Endothelial cell of umbilical vein (primary cell): ENCODE data around the gene NKX3-2.

Experiments
- EZH2 ChIP-seq: IDR thresholded peaks from 2 replicates; pipeline ENCODE4 v1.6.1; 2012; ENCODE audit warnings: borderline replicate concordance, low read depth, mild to moderate bottlenecking, moderate library complexity, low read length, inconsistent platforms; ENCODE audit not compliant: severe bottlenecking
- MAX ChIP-seq: IDR thresholded peaks from 2 replicates; pipeline ENCODE4 v1.6.1; 2011; ENCODE audit not compliant: insufficient read depth, insufficient read length
- POLR2A ChIP-seq: IDR thresholded peaks from 2 replicates; pipeline ENCODE4 v1.6.1; 2012; ENCODE audit warnings: low read depth, mild to moderate bottlenecking, control low read depth, low read length
- POLR2AphosphoS5 ChIP-seq: IDR thresholded peaks from 2 replicates; pipeline ENCODE4 v1.6.1; 2012; ENCODE audit warnings: low read depth, mild to moderate bottlenecking, control low read depth, low read length, moderate library complexity; ENCODE audit not compliant: insufficient read depth
- TF ChIP-seq, protein P1 (sequence below), 2 donors: IDR thresholded peaks; 1 replicate in 1 of 2; 2 replicates in 1 of 2; pipeline ENCODE4 v1.5.1; 2011; ENCODE audit warnings: low read length in 2 of 2, mild to moderate bottlenecking in 2 of 2, moderate library complexity in 2 of 2, control low read depth in 1 of 2, inconsistent platforms in 1 of 2, low read depth in 1 of 2; ENCODE audit not compliant: insufficient read depth in 1 of 2; ENCODE audit errors: extremely low read depth in 1 of 2

DNA sequence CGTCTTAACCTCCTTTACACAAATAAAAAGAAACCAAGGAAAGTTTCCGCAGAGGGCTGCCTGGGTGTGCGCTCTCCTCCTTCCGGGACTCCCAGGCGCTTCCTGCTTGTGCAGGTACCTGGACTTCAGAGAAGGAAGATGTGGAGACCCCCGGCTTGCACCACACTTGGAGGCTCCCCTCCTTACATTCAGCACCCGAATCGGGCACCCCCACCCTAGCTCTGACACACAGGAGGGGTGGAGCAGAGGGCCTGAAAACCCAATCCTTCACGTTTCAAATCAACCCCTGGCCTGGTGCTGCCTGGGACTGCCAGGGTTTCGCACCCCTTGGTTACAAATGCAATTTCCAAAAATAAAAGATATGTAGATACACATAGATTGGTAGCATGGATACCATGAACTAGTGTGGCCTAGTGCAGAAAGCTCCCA lies 3.1 kb downstream of the NKX3-2 start:
- TF ChIP-seq POLR2AphosphoS5 (no peak), EZH2 (no peak), POLR2A (no peak), MAX (no peak)
- TF ChIP-seq, protein P1, sequence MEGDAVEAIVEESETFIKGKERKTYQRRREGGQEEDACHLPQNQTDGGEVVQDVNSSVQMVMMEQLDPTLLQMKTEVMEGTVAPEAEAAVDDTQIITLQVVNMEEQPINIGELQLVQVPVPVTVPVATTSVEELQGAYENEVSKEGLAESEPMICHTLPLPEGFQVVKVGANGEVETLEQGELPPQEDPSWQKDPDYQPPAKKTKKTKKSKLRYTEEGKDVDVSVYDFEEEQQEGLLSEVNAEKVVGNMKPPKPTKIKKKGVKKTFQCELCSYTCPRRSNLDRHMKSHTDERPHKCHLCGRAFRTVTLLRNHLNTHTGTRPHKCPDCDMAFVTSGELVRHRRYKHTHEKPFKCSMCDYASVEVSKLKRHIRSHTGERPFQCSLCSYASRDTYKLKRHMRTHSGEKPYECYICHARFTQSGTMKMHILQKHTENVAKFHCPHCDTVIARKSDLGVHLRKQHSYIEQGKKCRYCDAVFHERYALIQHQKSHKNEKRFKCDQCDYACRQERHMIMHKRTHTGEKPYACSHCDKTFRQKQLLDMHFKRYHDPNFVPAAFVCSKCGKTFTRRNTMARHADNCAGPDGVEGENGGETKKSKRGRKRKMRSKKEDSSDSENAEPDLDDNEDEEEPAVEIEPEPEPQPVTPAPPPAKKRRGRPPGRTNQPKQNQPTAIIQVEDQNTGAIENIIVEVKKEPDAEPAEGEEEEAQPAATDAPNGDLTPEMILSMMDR (IDR thresholded peaks at IDR 0.05; ENCODE audit: extremely low read depth in 1 of 2, insufficient read depth in 1 of 2, low read depth in 1 of 2, low read length in 2 of 2) = no peak
